Measurements from ENCODE around the gene MAP3K15.

The MAP3K15 gene

DNA sequence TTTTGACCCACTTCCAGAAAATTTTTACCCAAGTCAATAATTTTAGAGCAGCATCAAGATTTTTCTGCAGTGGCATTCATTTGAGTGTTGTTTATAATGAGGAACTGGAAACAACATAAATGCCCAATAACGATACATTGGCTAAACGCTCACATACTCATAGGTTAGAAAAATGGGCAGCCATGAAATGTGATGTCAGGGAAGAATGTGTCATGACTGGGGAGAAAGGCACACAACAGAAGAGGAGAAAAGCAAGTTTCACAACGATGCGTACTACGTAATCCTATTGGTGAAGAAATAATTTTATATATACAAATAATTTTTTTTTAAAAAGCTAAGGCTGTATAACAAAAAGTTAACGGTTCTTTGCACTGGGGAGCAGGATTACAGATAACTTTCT lies 33.6 kb upstream of the MAP3K15 start:
- Histone ChIP-seq H3K4me3 (ENCODE audit: low read length) (no peak overlapping the region), H3K4me1 (ENCODE audit: control insufficient read depth, insufficient read depth, low read length) (no peaks in the 10 kb centered on the region), H3K9ac (ENCODE audit: low read length) (no peak overlapping the region), H3K36me3 (ENCODE audit: control insufficient read depth, insufficient read depth, low read length, severe bottlenecking) (peaks cover 12% of the 10 kb centered on the region), H3K27me3 (replicated peaks; ENCODE audit: control insufficient read depth, insufficient read depth, low read length) (no peaks in the 10 kb centered on the region), H3K9me3 (ENCODE audit: control insufficient read depth, low read length) (no peaks in the 10 kb centered on the region)
- DNase-seq (ENCODE audit: low read depth), result no peak

DNA sequence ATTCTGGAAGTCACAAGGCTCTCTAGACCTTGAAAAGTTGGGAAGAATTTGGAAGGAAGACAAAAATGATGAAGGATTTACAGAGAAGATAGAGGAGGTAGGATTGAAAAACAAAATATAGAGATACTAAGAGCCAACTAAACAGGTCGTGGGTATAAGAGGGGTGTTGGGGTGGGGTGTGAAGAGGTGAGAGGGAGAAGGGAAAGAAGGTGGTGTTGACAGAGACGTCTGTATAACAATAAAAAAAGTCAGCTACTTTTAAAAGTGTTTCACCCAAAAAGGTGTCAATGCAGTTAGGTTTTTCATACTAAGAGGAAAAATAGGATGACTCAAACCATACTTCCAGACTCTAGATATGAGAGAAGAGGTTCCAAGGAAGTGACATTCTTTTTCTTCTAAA lies 33.0 kb upstream of the MAP3K15 start:
- Histone ChIP-seq H3K36me3 (ENCODE audit: control insufficient read depth, insufficient read depth, low read length, severe bottlenecking) (peaks cover 12% of the 10 kb centered on the region), H3K9me3 (ENCODE audit: control insufficient read depth, low read length) (no peaks in the 10 kb centered on the region), H3K4me1 (ENCODE audit: control insufficient read depth, insufficient read depth, low read length) (no peaks in the 10 kb centered on the region), H3K4me3 (ENCODE audit: low read length) (no peak overlapping the region), H3K27me3 (replicated peaks; ENCODE audit: control insufficient read depth, insufficient read depth, low read length) (no peaks in the 10 kb centered on the region), H3K9ac (ENCODE audit: low read length) (no peak overlapping the region)
- no peak for DNase-seq (ENCODE audit: low read depth)

DNA sequence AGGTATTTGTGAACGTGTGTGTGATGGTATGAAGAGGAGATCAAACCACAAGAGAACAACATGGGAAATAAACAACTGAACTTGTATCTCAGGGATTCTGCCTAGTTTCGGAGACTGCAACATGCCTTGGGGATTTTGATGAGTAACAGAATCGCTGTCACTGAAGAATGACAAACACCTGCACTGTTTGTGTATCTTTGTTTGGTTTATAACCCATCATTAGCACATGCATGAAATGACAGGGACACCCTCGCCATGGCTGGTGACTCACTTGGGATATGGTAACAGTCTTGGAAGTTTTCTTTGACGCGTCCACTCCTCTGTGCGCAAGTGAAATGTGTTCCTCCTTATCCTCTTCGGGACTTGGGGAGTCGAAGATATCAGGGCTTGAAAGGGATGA lies 30.3 kb upstream of the MAP3K15 start:
- no peak overlapping the region for H3K4me3 ChIP-seq (ENCODE audit: low read length)
- peaks cover 24% of the 10 kb centered on the region for H3K36me3 ChIP-seq (ENCODE audit: control insufficient read depth, insufficient read depth, low read length, severe bottlenecking)
- H3K4me1 ChIP-seq (ENCODE audit: control insufficient read depth, insufficient read depth, low read length), result no peaks in the 10 kb centered on the region
- no peak overlapping the region for H3K9ac ChIP-seq (ENCODE audit: low read length)
- DNase-seq (ENCODE audit: low read depth), result no peak
- no peaks in the 10 kb centered on the region for H3K9me3 ChIP-seq (ENCODE audit: control insufficient read depth, low read length)
- peaks cover 4% of the 10 kb centered on the region for H3K27me3 ChIP-seq (replicated peaks; ENCODE audit: control insufficient read depth, insufficient read depth, low read length)

DNA sequence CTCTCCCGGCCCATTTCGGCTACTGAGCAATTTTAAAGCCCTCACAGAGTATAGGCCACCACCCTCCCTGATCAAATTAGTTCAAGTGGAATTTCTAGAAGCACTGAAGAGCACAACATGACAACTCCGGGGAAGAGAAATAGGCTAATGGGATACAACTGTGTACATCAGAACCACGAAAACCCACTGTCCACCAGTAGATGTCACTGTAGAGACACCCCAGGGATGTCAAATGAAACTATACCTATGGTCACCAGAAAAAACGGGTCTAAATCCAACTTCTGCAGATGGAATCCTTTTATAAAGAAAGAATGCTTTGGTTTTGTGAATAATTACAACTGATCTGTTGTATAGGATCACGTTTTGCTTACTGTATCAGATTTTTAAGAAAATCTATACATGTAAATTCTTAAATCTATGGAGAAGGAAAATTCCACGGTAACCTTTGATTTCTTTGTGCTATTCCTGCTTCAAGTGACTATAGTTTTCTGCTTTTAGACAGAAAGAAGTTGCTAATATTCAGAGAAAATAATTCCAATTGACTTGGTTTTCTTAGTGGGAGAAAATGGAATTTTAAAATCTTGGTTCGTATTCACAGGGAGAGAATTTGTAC lies 29.5 kb upstream of the MAP3K15 start:
- Histone ChIP-seq H3K4me1 (ENCODE audit: control insufficient read depth, insufficient read depth, low read length) (no peaks in the 10 kb centered on the region), H3K27me3 (replicated peaks; ENCODE audit: control insufficient read depth, insufficient read depth, low read length) (peaks cover 4% of the 10 kb centered on the region)
- DNase-seq (ENCODE audit: low read depth), result peak; percentile 76

GRCh38 chrX:19543951-19544381 lies 28.7 kb upstream of the MAP3K15 start:
- Histone ChIP-seq H3K4me1 (ENCODE audit: control insufficient read depth, insufficient read depth, low read length) (no peaks in the 10 kb centered on the region), H3K27me3 (replicated peaks; ENCODE audit: control insufficient read depth, insufficient read depth, low read length) (peaks cover 4% of the 10 kb centered on the region), H3K9me3 (ENCODE audit: control insufficient read depth, low read length) (no peaks in the 10 kb centered on the region), H3K36me3 (ENCODE audit: control insufficient read depth, insufficient read depth, low read length, severe bottlenecking) (peaks cover 23% of the 10 kb centered on the region), H3K4me3 (ENCODE audit: low read length) (no peak overlapping the region), H3K9ac (ENCODE audit: low read length) (no peak overlapping the region)
- DNase-seq (ENCODE audit: low read depth), result no peak

More for the DNA sequence above, 29.5 kb upstream of the MAP3K15 start:
- Histone ChIP-seq H3K9me3 (ENCODE audit: control insufficient read depth, low read length) (no peaks in the 10 kb centered on the region), H3K9ac (ENCODE audit: low read length) (no peak overlapping the region), H3K4me3 (ENCODE audit: low read length) (no peak overlapping the region), H3K36me3 (ENCODE audit: control insufficient read depth, insufficient read depth, low read length, severe bottlenecking) (peaks cover 27% of the 10 kb centered on the region)

- H3K36me3 ChIP-seq (ENCODE audit: control insufficient read depth, insufficient read depth, low read length, severe bottlenecking), result peaks cover 16% of the 10 kb centered on the region
- H3K4me3 ChIP-seq (ENCODE audit: low read length), result no peak overlapping the region
These were observed 27.9 kb upstream of the MAP3K15 start for GRCh38 chrX:19543020-19543715.

GRCh38 chrX:19541931-19542330 lies 26.6 kb upstream of the MAP3K15 start:
- Histone ChIP-seq H3K9me3 (ENCODE audit: control insufficient read depth, low read length) (no peaks in the 10 kb centered on the region), H3K9ac (ENCODE audit: low read length) (no peak overlapping the region), H3K27me3 (replicated peaks; ENCODE audit: control insufficient read depth, insufficient read depth, low read length) (peaks cover 4% of the 10 kb centered on the region), H3K36me3 (ENCODE audit: control insufficient read depth, insufficient read depth, low read length, severe bottlenecking) (peaks cover 15% of the 10 kb centered on the region), H3K4me1 (ENCODE audit: control insufficient read depth, insufficient read depth, low read length) (no peaks in the 10 kb centered on the region), H3K4me3 (ENCODE audit: low read length) (no peak overlapping the region)
- DNase-seq (ENCODE audit: low read depth), result no peak

More at GRCh38 chrX:19543020-19543715, 27.9 kb upstream of the MAP3K15 start:
- H3K27me3 ChIP-seq (replicated peaks; ENCODE audit: control insufficient read depth, insufficient read depth, low read length), result peaks cover 4% of the 10 kb centered on the region
- no peak for DNase-seq (ENCODE audit: low read depth)
- H3K4me1 ChIP-seq (ENCODE audit: control insufficient read depth, insufficient read depth, low read length), result no peaks in the 10 kb centered on the region
- H3K9ac ChIP-seq (ENCODE audit: low read length), result no peak overlapping the region
- H3K9me3 ChIP-seq (ENCODE audit: control insufficient read depth, low read length), result no peaks in the 10 kb centered on the region

DNA sequence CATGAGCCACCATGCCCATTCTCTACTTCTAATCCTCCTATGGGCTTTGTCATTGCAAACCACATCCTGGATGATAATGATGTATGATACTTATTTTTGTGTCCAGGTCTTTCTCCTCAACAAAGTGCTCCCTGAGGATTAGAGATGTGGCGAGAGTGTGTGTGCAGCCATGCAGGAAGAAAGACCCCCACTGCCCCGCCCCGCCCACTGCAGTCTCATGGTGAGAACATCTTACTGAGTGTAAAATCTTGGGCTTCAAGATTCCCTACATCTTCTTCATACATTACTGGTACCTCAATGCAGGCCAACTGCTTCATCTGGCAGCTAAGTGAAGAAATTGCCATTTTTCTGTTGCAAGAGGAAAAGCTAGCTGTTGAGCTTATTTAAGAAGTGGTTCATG lies 25.9 kb upstream of the MAP3K15 start:
- H3K36me3 ChIP-seq (ENCODE audit: control insufficient read depth, insufficient read depth, low read length, severe bottlenecking), result peaks cover 15% of the 10 kb centered on the region
- H3K9ac ChIP-seq (ENCODE audit: low read length), result no peak overlapping the region
- H3K27me3 ChIP-seq (replicated peaks; ENCODE audit: control insufficient read depth, insufficient read depth, low read length), result peaks cover 4% of the 10 kb centered on the region
- H3K9me3 ChIP-seq (ENCODE audit: control insufficient read depth, low read length), result no peaks in the 10 kb centered on the region
- H3K4me3 ChIP-seq (ENCODE audit: low read length), result no peak overlapping the region
- no peaks in the 10 kb centered on the region for H3K4me1 ChIP-seq (ENCODE audit: control insufficient read depth, insufficient read depth, low read length)
- no peak for DNase-seq (ENCODE audit: low read depth)

DNA sequence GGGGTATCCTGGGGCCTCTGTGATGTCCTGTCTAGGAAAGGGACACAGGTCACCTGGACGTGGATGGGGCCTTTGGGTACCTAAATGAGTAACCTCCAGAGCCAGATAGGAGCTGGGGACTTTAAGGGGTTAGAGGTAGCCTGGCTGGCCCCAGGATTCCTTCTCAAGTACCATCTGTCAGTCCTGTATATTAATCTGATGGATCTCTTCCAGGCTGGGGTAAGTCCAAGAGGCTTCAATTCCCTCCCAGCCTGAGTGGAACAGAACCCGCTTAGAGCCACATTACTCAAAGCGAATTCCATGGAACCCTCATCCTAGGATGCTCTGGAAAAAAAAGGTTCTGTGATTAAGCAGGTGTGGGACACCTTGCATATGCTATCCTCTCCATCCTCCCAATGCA lies 24.8 kb upstream of the MAP3K15 start:
- Histone ChIP-seq H3K4me3 (ENCODE audit: low read length) (no peak overlapping the region), H3K36me3 (ENCODE audit: control insufficient read depth, insufficient read depth, low read length, severe bottlenecking) (peaks cover 19% of the 10 kb centered on the region), H3K9ac (ENCODE audit: low read length) (no peak overlapping the region), H3K9me3 (ENCODE audit: control insufficient read depth, low read length) (no peaks in the 10 kb centered on the region), H3K27me3 (replicated peaks; ENCODE audit: control insufficient read depth, insufficient read depth, low read length) (peaks cover 4% of the 10 kb centered on the region), H3K4me1 (ENCODE audit: control insufficient read depth, insufficient read depth, low read length) (no peaks in the 10 kb centered on the region)
- DNase-seq (ENCODE audit: low read depth), result no peak

- H3K4me3 ChIP-seq (ENCODE audit: low read length), result no peak overlapping the region
- no peaks in the 10 kb centered on the region for H3K4me1 ChIP-seq (ENCODE audit: control insufficient read depth, insufficient read depth, low read length)
- no peak for DNase-seq (ENCODE audit: low read depth)
- peaks cover 19% of the 10 kb centered on the region for H3K36me3 ChIP-seq (ENCODE audit: control insufficient read depth, insufficient read depth, low read length, severe bottlenecking)
- H3K9me3 ChIP-seq (ENCODE audit: control insufficient read depth, low read length), result no peaks in the 10 kb centered on the region
- peaks cover 4% of the 10 kb centered on the region for H3K27me3 ChIP-seq (replicated peaks; ENCODE audit: control insufficient read depth, insufficient read depth, low read length)
- H3K9ac ChIP-seq (ENCODE audit: low read length), result no peak overlapping the region
These were observed 24.4 kb upstream of the MAP3K15 start for GRCh38 chrX:19539665-19540064.

DNA sequence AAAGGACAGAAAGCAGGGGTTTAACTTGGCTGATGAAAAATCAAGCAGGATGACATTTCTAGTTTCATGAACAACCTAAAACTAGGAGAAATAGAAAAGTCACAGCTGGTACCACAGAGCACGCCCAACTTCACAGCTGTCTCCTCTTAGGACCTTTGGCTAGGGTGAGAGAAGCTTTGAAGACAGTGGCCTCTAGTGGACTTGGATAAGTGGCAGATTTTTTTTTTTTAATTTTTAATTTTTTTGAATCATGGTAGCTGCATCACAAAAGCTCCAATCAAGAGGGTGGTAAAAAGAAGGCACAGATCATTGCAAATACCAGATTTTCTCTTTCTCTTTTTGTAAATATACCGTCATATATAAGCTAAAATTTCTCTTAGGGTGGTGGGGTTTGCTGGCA lies 20.2 kb upstream of the MAP3K15 start:
- H3K4me1 ChIP-seq (ENCODE audit: control insufficient read depth, insufficient read depth, low read length), result no peaks in the 10 kb centered on the region
- H3K9me3 ChIP-seq (ENCODE audit: control insufficient read depth, low read length), result no peaks in the 10 kb centered on the region
- no peak overlapping the region for H3K9ac ChIP-seq (ENCODE audit: low read length)
- H3K27me3 ChIP-seq (replicated peaks; ENCODE audit: control insufficient read depth, insufficient read depth, low read length), result no peaks in the 10 kb centered on the region
- DNase-seq (ENCODE audit: low read depth), result peak; percentile 48
- no peak overlapping the region for H3K4me3 ChIP-seq (ENCODE audit: low read length)
- peaks cover 5% of the 10 kb centered on the region for H3K36me3 ChIP-seq (ENCODE audit: control insufficient read depth, insufficient read depth, low read length, severe bottlenecking)
